Heart right ventricle (tissue), 16 donors: ENCODE results near the gene NELL1. TPM values are rescaled to one million over a fixed set of nuclear protein-coding genes. Genes with fewer than 3 reads are reported as not detected.

Experiments used
- ATAC-seq, 8 donors: fragments of 200-7000 bp; cut with Tn5 transposase; one replicate each; pipeline ENCODE4 v1.9.1; 2020; ENCODE audit warnings: mild to moderate bottlenecking in 8 of 8, moderate library complexity in 8 of 8, moderate number of reproducible peaks in 1 of 8
- DNase-seq, 2 donors: peaks; one replicate each; pipeline ENCODE4 v3.0.0-alpha.2; 2020
- H3K27ac ChIP-seq, 10 donors: fragments of 200-600 bp; sonication (generic) in 2 of 10; one replicate each; pipeline versions ENCODE4 v1.5.0 to v1.8.0; 2020 to 2022; ENCODE audit warnings: mild to moderate bottlenecking in 3 of 10
- H3K27me3 ChIP-seq, 7 donors: fragments of 200-600 bp; one replicate each; pipeline ENCODE4 v1.8.0; 2021 to 2022; ENCODE audit warnings: mild to moderate bottlenecking in 2 of 7
- H3K36me3 ChIP-seq, 9 donors: fragments of 200-600 bp; sonication (generic) in 1 of 9; one replicate each; pipeline versions ENCODE4 v1.5.0 to v1.8.0; 2020 to 2022; ENCODE audit warnings: mild to moderate bottlenecking in 2 of 9
- H3K4me1 ChIP-seq, 9 donors: fragments of 200-600 bp; sonication (generic) in 1 of 9; one replicate each; pipeline versions ENCODE4 v1.5.0 to v1.8.0; 2020 to 2022; ENCODE audit warnings: mild to moderate bottlenecking in 4 of 9
- H3K4me3 ChIP-seq, 10 donors: fragments of 200-600 bp; sonication (generic) in 2 of 10; one replicate each; pipeline versions ENCODE4 v1.5.0 to v1.8.0; 2020 to 2022; ENCODE audit warnings: mild to moderate bottlenecking in 7 of 10, moderate library complexity in 2 of 10
- H3K9me3 ChIP-seq, 11 donors: fragments of 200-600 bp in 10 of 11; sonication (generic) in 2 of 11; one replicate each; pipeline versions ENCODE4 v1.5.0 to v1.8.0; 2013 to 2022; ENCODE audit warnings: mild to moderate bottlenecking in 2 of 11, control low read depth in 1 of 11, moderate library complexity in 1 of 11
- CTCF ChIP-seq, 9 donors: fragments of 200-600 bp; sonication (generic) in 2 of 9; IDR thresholded peaks; one replicate each; pipeline versions ENCODE4 v1.5.0 to v1.8.0; 2021 to 2022; ENCODE audit warnings: antibody characterized with exemption in 9 of 9, mild to moderate bottlenecking in 5 of 9, moderate library complexity in 1 of 9
- WGBS, 2 donors: extraction: QIAGEN DNeasy Blood & Tissue Kit; methylation state at CpG; one replicate each; pipeline ENCODE4 v1.1.7; 2013; ENCODE audit warnings: inconsistent platforms in 1 of 2; 5-methylcytosine and 5-hydroxymethylcytosine counted together
- intact Hi-C, 10 donors: fragments of 100-400 bp; cut with DNase I; formaldehyde crosslinking; loops; one replicate each; pipeline versions ENCODE4 v1.11.1 to v1.14.2; 2022
- polyA plus RNA-seq, 2 donors: library from polyadenylated mRNA; stranded (reverse); fragments of 200-250 nt; gene quantifications; one replicate each; pipeline ENCODE4 v1.2.3, GENCODE V29; 2013
- total RNA-seq, 10 donors: library from RNA; stranded (reverse); fragmentation: NEBNext Ultra II Directional in 3 of 10; extraction: Animal tissue kit (Norgen Biotek cat#: 25700) in 3 of 10; gene quantifications; one replicate each; pipeline versions ENCODE4 v1.2.1 to v1.2.4, GENCODE V29; 2021 to 2023
- donor health status: Arrhythmogenic right ventricular cardiomyopathy.
- donor health status: ischemic (EF 13 %, LVEDD 7.1; RV severe dilation, severe dysfunction).
- donor health status: healthy with polysubstance abuse.
- donor health status: DM: no; HTN: yes; CAD: no.
- donor health status: DM: no; HTN: no; CAD: no.
- donor health status: ischemic (EF 25% LVEDD 6.9; RV normal size, moderate dysfunction).
- donor health status: ischemic (EF 25% LVEDD 5.7; RV mildly dilated, moderate dysfunction).
- donor health status: healthy.
- donor health status: DM: yes; HTN: yes; CAD: no.
- donor health status: Ischemic cardiomyopathy.
- donor health status: ischemic (EF 35%, LVEDD 5.7; RV mildly dilated, moderate dysfunction).
- donor health status: nonischemic (EF 11% LVEDD 7.7; RV severe dilation, severe dysfunction).
- donor health status: DM: yes; HTN: yes; CAD: no.
- donor health status: PGD.
- donor health status: ischemic (EF 29% LVEDD 5.4; RV normal size, mild dysfunction).
- donor health status: nonischemic (EF 23%, LVEDD 6.1; RV moderate dilation, normal function).

The NELL1 gene
- total and polyA plus RNA-seq, 12 donors: not detected

GRCh38 chr11:20759541-20759940, 90.2 kb downstream of the NELL1 start:
- TF ChIP-seq CTCF (IDR thresholded peaks at IDR 0.05): no peak
- no peaks in the 10 kb centered on the region for H3K36me3 ChIP-seq
- no peaks in the 10 kb centered on the region for H3K9me3 ChIP-seq
- no peak overlapping the region for H3K4me3 ChIP-seq
- H3K4me1 ChIP-seq: no peaks in the 10 kb centered on the region
- 68 to 80% methylated on average over 2 of the region's 2 CpGs for WGBS, 2 donors
- intact Hi-C loops: no loop called here
- H3K27me3 ChIP-seq: peaks cover 0 to 4% (median 0%) of the 10 kb centered on the region in 7 donors
- H3K27ac ChIP-seq: no peak overlapping the region
- no peak for ATAC-seq
- DNase-seq: no peak

- ATAC-seq: no peak
- H3K36me3 ChIP-seq: no peaks in the 10 kb centered on the region
- no peak for DNase-seq
- 80 to 81% methylated on average over 6 of the region's 6 CpGs for WGBS, 2 donors
- no peaks in the 10 kb centered on the region for H3K9me3 ChIP-seq
- H3K27me3 ChIP-seq: peaks cover 0 to 4% (median 0%) of the 10 kb centered on the region in 7 donors
- H3K27ac ChIP-seq: no peak overlapping the region
- intact Hi-C loops: no loop called here
- no peak overlapping the region for H3K4me3 ChIP-seq
- H3K4me1 ChIP-seq: no peaks in the 10 kb centered on the region
- no peak for TF ChIP-seq CTCF (IDR thresholded peaks at IDR 0.05)
Measured at GRCh38 chr11:20760811-20761210, 91.4 kb downstream of the NELL1 start.

GRCh38 chr11:20762116-20762844, 92.9 kb downstream of the NELL1 start:
- no peak overlapping the region for H3K27ac ChIP-seq
- WGBS, 2 donors: 66% methylated on average over 13 of the region's 13 CpGs

GRCh38 chr11:20762980-20763379, 93.6 kb downstream of the NELL1 start:
- no peak for DNase-seq
- 46 to 48% methylated on average over 7 of the region's 7 CpGs for WGBS, 2 donors
- Histone ChIP-seq H3K36me3 (no peaks in the 10 kb centered on the region), H3K27ac (no peak overlapping the region), H3K4me3 (no peak overlapping the region), H3K9me3 (no peaks in the 10 kb centered on the region), H3K4me1 (no peaks in the 10 kb centered on the region), H3K27me3 (peaks cover 0 to 4% (median 0%) of the 10 kb centered on the region in 7 donors)
- ATAC-seq: no peak
- intact Hi-C loops: no loop called here
- TF ChIP-seq CTCF (IDR thresholded peaks at IDR 0.05): no peak

More at GRCh38 chr11:20762116-20762844, 92.9 kb downstream of the NELL1 start:
- Histone ChIP-seq H3K4me1 (no peaks in the 10 kb centered on the region), H3K36me3 (no peaks in the 10 kb centered on the region), H3K4me3 (no peak overlapping the region), H3K9me3 (no peaks in the 10 kb centered on the region), H3K27me3 (peaks cover 0 to 4% (median 0%) of the 10 kb centered on the region in 7 donors)
- no peak for ATAC-seq
- no peak for DNase-seq
- TF ChIP-seq CTCF (IDR thresholded peaks at IDR 0.05): no peak
- intact Hi-C loops: no loop called here
